NCI-H1694 treated with DMSO at 0.1 percent for 48 hours (cell line): Measurements from ENCODE around the gene ESPNL.
"Not testable (repeated sequence)": the region's sequence is repeated elsewhere in the genome, so short reads cannot be mapped to it uniquely, and the experiment has no call there.

Experiments
- DNase-seq: peaks from one replicate; lab custom pipeline; 2025; lab: John Stamatoyannopoulos, UW

Gene ESPNL

DNA sequence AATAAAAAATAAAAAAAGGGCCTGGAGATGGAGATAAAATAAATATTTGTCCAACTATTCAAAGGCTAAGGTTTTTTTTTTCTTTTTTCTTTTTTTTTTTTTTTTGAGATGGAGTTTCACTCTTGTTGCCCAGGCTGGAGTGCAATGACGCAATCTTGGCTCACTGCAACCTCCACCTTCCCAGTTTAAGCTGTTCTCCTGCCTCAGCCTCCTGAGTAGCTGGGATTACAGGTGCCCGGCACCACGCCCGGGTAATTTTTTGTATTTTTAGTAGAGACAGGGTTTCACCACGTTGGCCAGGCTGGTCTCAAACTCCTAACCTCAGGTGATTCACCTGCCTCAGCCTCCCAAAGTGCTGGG lies 70.9 kb downstream of the ESPNL start:
- DNase-seq: not testable (repeated sequence)

GRCh38 chr2:238171575-238172187 lies 71.5 kb downstream of the ESPNL start:
- DNase-seq: no peak

DNA sequence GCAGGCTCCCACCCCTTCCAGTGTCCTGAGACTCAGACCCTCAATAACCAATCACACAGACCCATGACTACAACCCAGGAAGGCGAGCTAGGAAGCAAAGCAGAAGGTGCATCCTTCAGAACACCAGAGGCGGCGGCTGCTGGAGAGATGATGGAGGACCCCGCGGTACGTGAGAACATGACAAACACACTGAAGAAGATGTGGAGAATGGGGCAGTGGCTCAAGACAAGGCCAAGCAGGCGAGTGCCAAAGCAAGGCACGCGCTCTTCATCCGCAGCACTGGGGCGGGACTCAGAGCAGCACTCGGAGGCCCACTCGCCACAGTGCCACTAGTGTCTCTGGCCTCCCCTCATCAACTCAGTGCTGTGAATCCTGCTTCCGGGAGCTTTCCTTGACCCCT lies 72.3 kb downstream of the ESPNL start:
- no peak for DNase-seq

DNA sequence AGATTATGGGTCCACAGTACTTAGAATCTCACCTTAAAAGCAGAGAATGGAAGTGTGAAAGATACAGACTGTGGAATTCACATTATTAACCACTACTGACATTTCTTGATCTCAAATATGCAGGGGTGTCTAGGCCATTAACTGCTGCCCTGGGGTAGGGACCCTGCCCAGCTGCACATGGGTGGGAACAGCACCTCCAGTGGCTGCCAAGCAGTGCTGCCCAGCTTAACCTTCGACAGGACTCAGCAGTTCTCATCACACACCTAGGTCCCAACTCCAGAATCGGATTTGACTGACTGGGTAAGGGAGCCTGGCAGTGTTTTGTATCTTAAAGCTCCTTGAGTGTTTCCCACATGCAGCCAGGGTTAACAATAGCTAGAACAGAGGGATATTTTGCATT lies 73.6 kb downstream of the ESPNL start:
- no peak for DNase-seq

DNA sequence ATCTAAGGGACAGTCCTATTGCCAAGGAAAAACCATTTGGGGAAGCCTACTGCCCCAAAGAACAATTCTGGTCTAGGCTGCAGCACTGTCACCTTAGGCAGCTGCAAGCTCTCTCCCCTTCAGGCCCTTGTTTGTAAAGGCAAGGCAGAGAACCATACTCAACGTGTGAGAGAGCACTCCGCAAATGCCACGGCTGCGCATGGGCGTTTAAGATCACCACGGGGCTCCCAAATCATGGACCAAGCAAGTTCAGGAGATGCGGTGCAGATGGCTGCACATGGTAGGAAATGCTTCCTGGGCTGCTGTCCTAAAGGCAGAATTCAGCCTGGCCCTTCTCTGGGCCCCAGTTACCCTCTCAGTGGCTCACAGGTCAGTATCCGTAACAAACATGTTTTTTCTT lies 74.2 kb downstream of the ESPNL start:
- no peak for DNase-seq

DNA sequence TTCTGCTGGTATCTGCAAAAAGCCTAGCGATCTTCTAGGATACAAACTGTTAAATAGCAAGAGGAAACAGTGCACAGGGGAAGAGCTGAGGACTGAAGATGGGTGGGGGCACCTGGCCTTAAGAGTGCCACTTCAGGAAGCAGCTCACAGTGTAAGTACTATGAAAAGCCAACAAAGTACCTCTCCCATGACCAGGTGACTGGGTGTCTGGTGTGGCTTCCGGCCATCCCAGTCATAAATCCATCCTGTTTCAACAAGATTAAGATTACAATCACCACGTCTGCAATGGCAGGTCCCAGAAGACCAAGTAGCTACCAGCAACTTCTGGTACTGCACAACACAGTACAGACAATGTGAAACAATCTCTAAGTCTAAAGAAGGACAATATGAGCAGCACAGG lies 74.6 kb downstream of the ESPNL start:
- no peak for DNase-seq

- no peak for DNase-seq
Measured at GRCh38 chr2:238176613-238177012, 76.5 kb downstream of the ESPNL start.

- no peak for DNase-seq
Measured at GRCh38 chr2:238180554-238180953, 80.4 kb downstream of the ESPNL start.

- DNase-seq: no peak
Measured at GRCh38 chr2:238182362-238182761, 82.2 kb downstream of the ESPNL start.
